Measurements from ENCODE around the gene TOM1L2.

GRCh38 chr17:17900615-17901520, 71.3 kb downstream of the TOM1L2 start:
- TF ChIP-seq REST (IDR thresholded peaks at IDR 0.05; ENCODE audit: low read depth): no peak
- no peak for TF ChIP-seq CREB1 (IDR thresholded peaks at IDR 0.05; ENCODE audit: low read depth)
- TF ChIP-seq MAX (IDR thresholded peaks at IDR 0.05): peak; percentile 24; the same call in 1 of the 2 replicates
- TF ChIP-seq NFIC (IDR thresholded peaks at IDR 0.05): peak; percentile 93
- peak; percentile 63; the same call in 1 of the 2 replicates for TF ChIP-seq TCF12 (IDR thresholded peaks at IDR 0.05; ENCODE audit: low read depth)
- TF ChIP-seq TAF1 (IDR thresholded peaks at IDR 0.05; ENCODE audit: low read depth): no peak
- peak; percentile 76 for TF ChIP-seq CEBPB (IDR thresholded peaks at IDR 0.05)
- peak; percentile 76 for TF ChIP-seq YY1 (IDR thresholded peaks at IDR 0.05; ENCODE audit: low read depth)

Measured in Ishikawa (cell line).